ENCODE data around the gene APELA.
"Not testable (repeated sequence)": the region's sequence is repeated elsewhere in the genome, so short reads cannot be mapped to it uniquely, and the experiment has no call there.

- not testable (repeated sequence) for TF ChIP-seq CTCF, POLR2A (IDR thresholded peaks at IDR 0.05)
These were observed 36.5 kb downstream of the APELA start for GRCh38 chr4:164913506-164913905.
